Astrocyte (in vitro differentiated cells and primary cell): ENCODE measurements around the gene PYGO2. TPM values are rescaled to one million over a fixed set of nuclear protein-coding genes. Genes with fewer than 3 reads are reported as not detected.

ENCODE experiments used
- DNase-seq: peaks from one replicate; pipeline ENCODE4 v3.0.0-alpha.2; 2010; ENCODE audit warnings: low read depth
- FAIRE-seq: peaks from 2 replicates; lab custom pipeline; 2011; peaks lifted over from hg19 to GRCh38; lab: Jason Lieb, UNC
- H2AFZ ChIP-seq: 2 replicates; pipeline ENCODE4 v1.6.0; 2012; ENCODE audit warnings: low read depth, low read length, inconsistent platforms
- H3K27ac ChIP-seq: 2 replicates; pipeline ENCODE4 v1.5.1; 2011; ENCODE audit warnings: low read depth, low read length, inconsistent platforms
- H3K27me3 ChIP-seq: 2 replicates; pipeline ENCODE4 v1.6.0; 2011; ENCODE audit warnings: low read length, inconsistent platforms; ENCODE audit not compliant: insufficient read depth
- H3K36me3 ChIP-seq: 2 replicates; pipeline ENCODE4 v1.5.1; 2011; ENCODE audit warnings: low read length, inconsistent platforms; ENCODE audit not compliant: insufficient read depth
- H3K4me1 ChIP-seq: 2 replicates; pipeline ENCODE4 v1.5.1; 2011; ENCODE audit warnings: low read length, inconsistent platforms; ENCODE audit not compliant: insufficient read depth
- H3K4me2 ChIP-seq: 2 replicates; pipeline ENCODE4 v1.6.0; 2012; ENCODE audit warnings: low read length, inconsistent platforms
- H3K4me3 ChIP-seq: 2 replicates; pipeline ENCODE4 v1.5.1; 2011; ENCODE audit warnings: low read depth, mild to moderate bottlenecking, low read length, inconsistent platforms; ENCODE audit not compliant: insufficient read depth
- H3K79me2 ChIP-seq: 2 replicates; pipeline ENCODE4 v1.6.0; 2012; ENCODE audit warnings: mild to moderate bottlenecking, low read length, inconsistent platforms; ENCODE audit not compliant: insufficient read depth
- H3K9ac ChIP-seq: 2 replicates; pipeline ENCODE4 v1.6.0; 2012; ENCODE audit warnings: mild to moderate bottlenecking, low read length, inconsistent platforms
- H3K9me3 ChIP-seq: 2 replicates; pipeline ENCODE4 v1.5.1; 2012; ENCODE audit warnings: low read depth, mild to moderate bottlenecking, low read length, inconsistent platforms; ENCODE audit not compliant: insufficient read depth
- H4K20me1 ChIP-seq: 2 replicates; pipeline ENCODE4 v1.6.0; 2012; ENCODE audit warnings: low read length, inconsistent platforms; ENCODE audit not compliant: insufficient read depth
- H3K27ac Mint-ChIP-seq: one replicate; pipeline ENCODE4 v1.8.0; 2021; ENCODE audit warnings: mild to moderate bottlenecking, mixed read lengths; ENCODE audit not compliant: unreplicated experiment
- H3K27me3 Mint-ChIP-seq: one replicate; pipeline ENCODE4 v1.8.0; 2021; ENCODE audit warnings: low read depth, mixed read lengths; ENCODE audit not compliant: unreplicated experiment
- H3K36me3 Mint-ChIP-seq: one replicate; pipeline ENCODE4 v1.8.0; 2021; ENCODE audit warnings: low read depth, mixed read lengths; ENCODE audit not compliant: unreplicated experiment
- H3K4me1 Mint-ChIP-seq: one replicate; pipeline ENCODE4 v1.8.0; 2021; ENCODE audit warnings: low read depth, mixed read lengths; ENCODE audit not compliant: unreplicated experiment
- H3K4me3 Mint-ChIP-seq: one replicate; pipeline ENCODE4 v1.8.0; 2021; ENCODE audit warnings: mild to moderate bottlenecking, moderate library complexity, mixed read lengths; ENCODE audit not compliant: unreplicated experiment
- H3K9me3 Mint-ChIP-seq: one replicate; pipeline ENCODE4 v1.8.0; 2021; ENCODE audit warnings: mild to moderate bottlenecking, mixed read lengths; ENCODE audit not compliant: unreplicated experiment
- CTCF ChIP-seq: IDR thresholded peaks from 2 replicates; pipeline ENCODE4 v1.5.1; 2011; ENCODE audit warnings: low read depth, mild to moderate bottlenecking, inconsistent platforms, low read length, moderate library complexity; ENCODE audit not compliant: insufficient read depth
- EZH2 ChIP-seq: IDR thresholded peaks from 2 replicates; pipeline ENCODE4 v1.6.1; 2012; ENCODE audit warnings: mild to moderate bottlenecking, low read length, inconsistent platforms; ENCODE audit not compliant: insufficient read depth
- total RNA-seq: library from RNA; stranded (reverse); gene quantifications from 2 replicates; pipeline ENCODE4 v1.2.1, GENCODE V29; 2021

PYGO2 gene
- total RNA-seq, 1 donor from 2014 or later, result 21.8 TPM

GRCh38 chr1:154913273-154913672, 48.3 kb downstream of the PYGO2 start:
- TF ChIP-seq EZH2, result no peak
- no peak for TF ChIP-seq CTCF
- DNase-seq (no peak), FAIRE-seq (no peak)
- H3K4me1 ChIP-seq, result no peaks in the 10 kb centered on the region
- no peaks in the 10 kb centered on the region for H3K36me3 ChIP-seq
- Mint-ChIP-seq H3K4me3 (no peak overlapping the region), H3K9me3 (peaks cover 23% of the 10 kb centered on the region), H3K4me1 (no peaks in the 10 kb centered on the region), H3K27me3 (peaks cover 28% of the 10 kb centered on the region), H3K36me3 (peaks cover 8% of the 10 kb centered on the region), H3K27ac (no peak overlapping the region)
- H4K20me1 ChIP-seq, result no peaks in the 10 kb centered on the region
- no peaks in the 10 kb centered on the region for H3K9me3 ChIP-seq
- H2AFZ ChIP-seq, result no peak overlapping the region
- peaks cover 6% of the 10 kb centered on the region for H3K27me3 ChIP-seq
- no peak overlapping the region for H3K27ac ChIP-seq
- H3K79me2 ChIP-seq, result no peaks in the 10 kb centered on the region
- no peak overlapping the region for H3K4me2 ChIP-seq
- no peak overlapping the region for H3K4me3 ChIP-seq
- H3K9ac ChIP-seq, result no peak overlapping the region

- Histone ChIP-seq H3K36me3 (no peaks in the 10 kb centered on the region), H3K9ac (no peak overlapping the region), H3K27ac (no peak overlapping the region), H3K9me3 (no peaks in the 10 kb centered on the region), H4K20me1 (no peaks in the 10 kb centered on the region), H3K4me2 (no peak overlapping the region), H2AFZ (no peak overlapping the region), H3K4me3 (no peak overlapping the region), H3K27me3 (peaks cover 6% of the 10 kb centered on the region), H3K79me2 (no peaks in the 10 kb centered on the region), H3K4me1 (no peaks in the 10 kb centered on the region)
- peaks cover 25% of the 10 kb centered on the region for H3K9me3 Mint-ChIP-seq
- DNase-seq, result no peak
- H3K27me3 Mint-ChIP-seq, result peaks cover 28% of the 10 kb centered on the region
- no peak for FAIRE-seq
- peaks cover 8% of the 10 kb centered on the region for H3K36me3 Mint-ChIP-seq
- H3K27ac Mint-ChIP-seq, result no peak overlapping the region
- H3K4me3 Mint-ChIP-seq, result no peak overlapping the region
- no peaks in the 10 kb centered on the region for H3K4me1 Mint-ChIP-seq
- TF ChIP-seq EZH2 (no peak), CTCF (no peak)
These were observed 48.8 kb downstream of the PYGO2 start for GRCh38 chr1:154912755-154913154.

- Mint-ChIP-seq H3K4me3 (no peak overlapping the region), H3K36me3 (peaks cover 8% of the 10 kb centered on the region), H3K9me3 (peaks cover 27% of the 10 kb centered on the region), H3K27ac (no peak overlapping the region), H3K27me3 (peaks cover 28% of the 10 kb centered on the region), H3K4me1 (no peaks in the 10 kb centered on the region)
- H3K27ac ChIP-seq, result no peak overlapping the region
- no peak for FAIRE-seq
- no peak overlapping the region for H3K4me2 ChIP-seq
- no peak overlapping the region for H3K9ac ChIP-seq
- DNase-seq, result no peak
- H3K27me3 ChIP-seq, result peaks cover 6% of the 10 kb centered on the region
- no peaks in the 10 kb centered on the region for H3K79me2 ChIP-seq
- no peak for TF ChIP-seq EZH2
- no peak for TF ChIP-seq CTCF
- no peak overlapping the region for H2AFZ ChIP-seq
- no peak overlapping the region for H3K4me3 ChIP-seq
- H3K36me3 ChIP-seq, result no peaks in the 10 kb centered on the region
- no peaks in the 10 kb centered on the region for H3K4me1 ChIP-seq
- H3K9me3 ChIP-seq, result no peaks in the 10 kb centered on the region
- no peaks in the 10 kb centered on the region for H4K20me1 ChIP-seq
These were observed 49.7 kb downstream of the PYGO2 start for GRCh38 chr1:154911691-154912550.
